ENCODE measurements around the gene RFX3. TPM values are rescaled to one million over a fixed set of nuclear protein-coding genes. Genes with fewer than 3 reads are reported as not detected.

RFX3 gene
- total RNA-seq, 1 experiment from 2014 or later = 9.9 TPM

- H4K8ac ChIP-seq (replicated peaks; ENCODE audit: insufficient read length, low read depth, low read length) = no peak overlapping the region
- no peak overlapping the region for H3T11ph ChIP-seq (ENCODE audit: low read length)
- no peaks in the 10 kb centered on the region for H3K27me3 ChIP-seq (ENCODE audit: insufficient read depth, low read length)
- no peak overlapping the region for H2BK120ac ChIP-seq (ENCODE audit: low read depth, low read length, poor library complexity, severe bottlenecking)
- H3K14ac ChIP-seq (ENCODE audit: insufficient read depth, low read length) = no peak overlapping the region
- no peak overlapping the region for H3K4me2 ChIP-seq (ENCODE audit: insufficient read depth, insufficient read length, low read length)
- H3K4ac ChIP-seq (ENCODE audit: low read depth, low read length) = no peak overlapping the region
- TF ChIP-seq CTCF (conservative IDR thresholded peaks at IDR 0.05) = no peak
- no peak overlapping the region for H2BK5ac ChIP-seq (ENCODE audit: insufficient read length, low read length)
- H3K56ac ChIP-seq (ENCODE audit: insufficient read length, low read depth, low read length) = no peak overlapping the region
- H4K20me1 ChIP-seq (ENCODE audit: control insufficient read depth, insufficient read depth, insufficient read length) = no peaks in the 10 kb centered on the region
- Mint-ChIP-seq H3K36me3 (ENCODE audit: insufficient read depth in 1 of 3, low read depth in 3 of 3) (peaks cover 0 to 4% (median 2%) of the 10 kb centered on the region in 3 experiments; a peak in 3 of 7 replicates), H3K9me3 (no peaks in the 10 kb centered on the region), H3K27ac (no peak overlapping the region), H3K27me3 (ENCODE audit: low read depth) (no peaks in the 10 kb centered on the region), H3K4me3 (no peak overlapping the region), H3K4me1 (0 out of 4 replicates have a peak, but pooled peaks cover 0 to 3% of the 10 kb centered on the region in 2 experiments)
- H2BK12ac ChIP-seq (ENCODE audit: insufficient read length, low read depth, low read length) = no peak overlapping the region
- H3K23ac ChIP-seq (ENCODE audit: insufficient read length, low read depth, low read length) = no peak overlapping the region
- no peak overlapping the region for H4K5ac ChIP-seq (ENCODE audit: insufficient read length, low read depth, low read length)
- H2BK20ac ChIP-seq (ENCODE audit: low read depth, low read length, poor library complexity, severe bottlenecking) = no peak overlapping the region
- H3K4me1 ChIP-seq (ENCODE audit: insufficient read depth, low read length) = no peaks in the 10 kb centered on the region
- H4K91ac ChIP-seq (ENCODE audit: insufficient read length, low read depth, low read length) = no peak overlapping the region
- no peak overlapping the region for H3K18ac ChIP-seq (ENCODE audit: insufficient read length, low read depth, low read length)
- H3K9ac ChIP-seq (ENCODE audit: extremely low read depth, insufficient read length, low read length) = no peak overlapping the region
- no peak overlapping the region for H2AFZ ChIP-seq (ENCODE audit: low read length)
- H2AK5ac ChIP-seq (ENCODE audit: insufficient read length, low read length) = no peak overlapping the region
- H3K79me1 ChIP-seq (ENCODE audit: insufficient read depth, low read depth, low read length, poor library complexity, severe bottlenecking) = peaks cover 4% of the 10 kb centered on the region
- no peak for DNase-seq
- H3K79me2 ChIP-seq (ENCODE audit: insufficient read depth, low read length) = no peaks in the 10 kb centered on the region; the same call in 1 of the 2 replicates
- H3K9me3 ChIP-seq (ENCODE audit: control insufficient read depth, low read depth, low read length) = no peaks in the 10 kb centered on the region
- H3K23me2 ChIP-seq (ENCODE audit: insufficient read length, low read depth, low read length, poor library complexity, severe bottlenecking) = no peaks in the 10 kb centered on the region
- no peak overlapping the region for H2BK15ac ChIP-seq (ENCODE audit: low read depth, low read length)
- no peak overlapping the region for H3K27ac ChIP-seq (ENCODE audit: insufficient read length, low read depth, low read length)
Measured at GRCh38 chr9:3491450-3491849, 34.4 kb downstream of the RFX3 start.

All from H9 (cell line).